BE2C (cell line): ENCODE results near the gene TKT.

Source experiments
- DNase-seq: peaks from one replicate; pipeline ENCODE4 v3.0.0-alpha.2; 2020
- H3K27me3 ChIP-seq: fragments of 250-450 bp; sonication (Bioruptor Pico); 2 replicates; pipeline ENCODE4 v1.5.1; 2020; ENCODE audit warnings: mild to moderate bottlenecking
- H3K36me3 ChIP-seq: fragments of 250-450 bp; sonication (Bioruptor Pico); 2 replicates; pipeline ENCODE4 v1.5.1; 2020; ENCODE audit warnings: mild to moderate bottlenecking
- H3K4me1 ChIP-seq: fragments of 250-450 bp; sonication (Bioruptor Pico); 2 replicates; pipeline ENCODE4 v1.5.1; 2020
- H3K4me3 ChIP-seq: 2 replicates; pipeline ENCODE4 v1.5.1; 2011; ENCODE audit warnings: low read depth, low read length
- H3K9me3 ChIP-seq: fragments of 250-450 bp; sonication (Bioruptor Pico); 2 replicates; pipeline ENCODE4 v1.5.1; 2020
- CTCF ChIP-seq: IDR thresholded peaks from 2 replicates; pipeline ENCODE4 v1.5.1; 2012; ENCODE audit warnings: mild to moderate bottlenecking, low read depth, low read length

TKT gene

DNA sequence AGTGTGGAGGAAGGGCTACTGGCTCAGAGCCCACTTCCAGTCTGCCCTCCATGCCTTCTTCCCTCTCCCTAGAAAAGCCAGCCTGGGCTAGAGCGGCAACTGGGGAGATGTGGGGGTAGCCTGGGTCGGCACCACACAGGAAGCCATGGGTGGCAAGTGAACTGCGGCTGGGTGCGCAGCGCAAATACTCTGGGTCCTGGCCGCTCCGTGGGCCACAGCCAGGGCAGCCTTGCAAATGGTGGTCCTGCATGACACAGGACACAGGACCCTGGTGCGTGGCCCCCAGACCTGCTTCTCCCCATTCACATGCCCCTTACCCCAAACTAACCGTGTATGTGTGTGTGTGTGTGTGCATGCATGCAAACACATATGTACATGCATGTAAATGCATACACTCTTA is 69.1 kb downstream of the TKT start:
- no peaks in the 10 kb centered on the region for H3K9me3 ChIP-seq
- no peaks in the 10 kb centered on the region for H3K4me1 ChIP-seq
- no peak for TF ChIP-seq CTCF
- H3K4me3 ChIP-seq, result no peak overlapping the region
- no peaks in the 10 kb centered on the region for H3K36me3 ChIP-seq
- no peaks in the 10 kb centered on the region for H3K27me3 ChIP-seq
- no peak for DNase-seq

GRCh38 chr3:53185761-53186465 is 69.9 kb downstream of the TKT start:
- TF ChIP-seq CTCF, result no peak
- Histone ChIP-seq H3K4me3 (no peak overlapping the region), H3K4me1 (no peaks in the 10 kb centered on the region), H3K9me3 (no peaks in the 10 kb centered on the region), H3K27me3 (no peaks in the 10 kb centered on the region), H3K36me3 (no peaks in the 10 kb centered on the region)
- no peak for DNase-seq

DNA sequence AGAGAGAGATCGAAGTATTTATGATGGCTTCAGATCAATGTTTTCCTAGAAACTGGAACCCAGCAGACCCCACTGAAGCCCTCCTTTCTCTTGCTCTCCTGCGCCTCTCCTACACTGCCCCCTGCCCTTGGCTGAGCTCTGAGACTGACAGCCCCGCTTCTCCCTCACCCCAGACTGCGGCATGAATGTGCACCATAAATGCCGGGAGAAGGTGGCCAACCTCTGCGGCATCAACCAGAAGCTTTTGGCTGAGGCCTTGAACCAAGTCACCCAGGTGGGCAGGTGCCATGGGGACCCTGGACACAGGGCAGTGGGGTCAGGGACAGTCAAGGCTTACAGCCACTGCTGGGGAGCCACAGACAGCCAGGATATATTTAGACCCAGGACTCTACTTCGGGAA is 71.1 kb downstream of the TKT start:
- no peak for TF ChIP-seq CTCF
- H3K4me3 ChIP-seq, result no peak overlapping the region
- H3K36me3 ChIP-seq, result no peaks in the 10 kb centered on the region
- no peaks in the 10 kb centered on the region for H3K4me1 ChIP-seq
- no peaks in the 10 kb centered on the region for H3K9me3 ChIP-seq
- no peak for DNase-seq
- no peaks in the 10 kb centered on the region for H3K27me3 ChIP-seq

- no peaks in the 10 kb centered on the region for H3K27me3 ChIP-seq
- no peaks in the 10 kb centered on the region for H3K36me3 ChIP-seq
- no peak overlapping the region for H3K4me3 ChIP-seq
- no peak for DNase-seq
- no peaks in the 10 kb centered on the region for H3K4me1 ChIP-seq
- no peaks in the 10 kb centered on the region for H3K9me3 ChIP-seq
- TF ChIP-seq CTCF, result no peak
Measured at GRCh38 chr3:53183514-53183913, 72.3 kb downstream of the TKT start.

- no peak for TF ChIP-seq CTCF
- H3K4me3 ChIP-seq, result no peak overlapping the region
- H3K9me3 ChIP-seq, result no peaks in the 10 kb centered on the region
- no peaks in the 10 kb centered on the region for H3K4me1 ChIP-seq
- H3K36me3 ChIP-seq, result no peaks in the 10 kb centered on the region
- DNase-seq, result no peak
- no peaks in the 10 kb centered on the region for H3K27me3 ChIP-seq
Measured at GRCh38 chr3:53182764-53183355, 73.0 kb downstream of the TKT start.

DNA sequence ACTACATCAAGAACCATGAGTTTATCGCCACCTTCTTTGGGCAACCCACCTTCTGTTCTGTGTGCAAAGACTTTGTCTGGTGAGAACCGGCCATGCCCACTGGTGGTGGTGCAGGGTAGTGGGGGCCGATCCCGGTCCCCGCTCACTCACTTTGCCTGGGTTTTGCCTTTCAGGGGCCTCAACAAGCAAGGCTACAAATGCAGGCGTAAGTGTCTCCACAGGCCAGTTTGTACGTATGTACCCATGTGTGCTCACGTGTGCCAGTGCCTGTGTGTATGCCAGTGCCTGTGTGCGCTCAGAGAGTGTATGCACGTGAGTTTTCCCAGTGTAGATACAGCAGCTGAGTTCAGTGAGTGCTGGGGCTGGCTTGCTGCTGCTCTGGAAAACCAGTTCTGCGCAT is 74.3 kb downstream of the TKT start:
- no peaks in the 10 kb centered on the region for H3K4me1 ChIP-seq
- no peaks in the 10 kb centered on the region for H3K9me3 ChIP-seq
- no peaks in the 10 kb centered on the region for H3K27me3 ChIP-seq
- no peak for DNase-seq
- TF ChIP-seq CTCF, result no peak
- no peaks in the 10 kb centered on the region for H3K36me3 ChIP-seq
- H3K4me3 ChIP-seq, result no peak overlapping the region
